ENCODE results near the gene ORC1. TPM values are rescaled to one million over a fixed set of nuclear protein-coding genes. Genes with fewer than 3 reads are reported as not detected.

ORC1 gene
- total and polyA plus RNA-seq, 4 donors = 0.31 to 16.6 (median 0.43) TPM

- no peak overlapping the region for H3K9ac ChIP-seq (ENCODE audit: low read depth in 1 of 2, low read length in 2 of 2)
- no peak overlapping the region for H3K27ac ChIP-seq (ENCODE audit: low read depth in 1 of 2, low read length in 2 of 2)
- peaks cover 0 to 26% (median 12%) of the 10 kb centered on the region in 4 donors for H3K4me1 ChIP-seq (ENCODE audit: control insufficient read depth in 4 of 4, insufficient read depth in 4 of 4, low read length in 3 of 4)
- H3K9me3 ChIP-seq (ENCODE audit: control insufficient read depth in 4 of 4, low read length in 3 of 4) = no peaks in the 10 kb centered on the region
- H3K4me3 ChIP-seq (ENCODE audit: low read depth in 1 of 3, low read length in 3 of 3) = no peak overlapping the region
- H3K27me3 ChIP-seq (ENCODE audit: control insufficient read depth in 4 of 4, insufficient read depth in 4 of 4, low read length in 3 of 4) = no peaks in the 10 kb centered on the region
- 87% methylated on average over 3 of the region's 3 CpGs for WGBS
- DNase-seq (ENCODE audit: low spot score) = no peak
- TF ChIP-seq RAD21 (IDR thresholded peaks at IDR 0.05) (no peak), HNF4A (conservative IDR thresholded peaks at IDR 0.05) (peak in 1 of 2 donors; percentile 14)
- H3K36me3 ChIP-seq (ENCODE audit: control insufficient read depth in 4 of 4, insufficient read depth in 3 of 4, low read depth in 1 of 4, low read length in 3 of 4) = peaks cover 0 to 2% (median 0%) of the 10 kb centered on the region in 4 donors
Measured at GRCh38 chr1:52343979-52344378, 60.2 kb downstream of the ORC1 start.

- no peak overlapping the region for H3K9ac ChIP-seq (ENCODE audit: low read depth in 1 of 2, low read length in 2 of 2)
- H3K27me3 ChIP-seq (ENCODE audit: control insufficient read depth in 4 of 4, insufficient read depth in 4 of 4, low read length in 3 of 4) = no peaks in the 10 kb centered on the region
- no peak for DNase-seq (ENCODE audit: low spot score)
- TF ChIP-seq FOXA1 (IDR thresholded peaks at IDR 0.05) = no peak
- no peak for TF ChIP-seq REST (IDR thresholded peaks at IDR 0.05)
- no peak for TF ChIP-seq RXRA (IDR thresholded peaks at IDR 0.05)
- no peaks in the 10 kb centered on the region for H3K9me3 ChIP-seq (ENCODE audit: control insufficient read depth in 4 of 4, low read length in 3 of 4)
- no peak overlapping the region for H3K27ac ChIP-seq (ENCODE audit: low read depth in 1 of 2, low read length in 2 of 2)
- 80% methylated on average over 7 of the region's 7 CpGs for WGBS
- H3K4me3 ChIP-seq (ENCODE audit: low read depth in 1 of 3, low read length in 3 of 3) = no peak overlapping the region
- peaks cover 0 to 21% (median 10%) of the 10 kb centered on the region in 4 donors for H3K4me1 ChIP-seq (ENCODE audit: control insufficient read depth in 4 of 4, insufficient read depth in 4 of 4, low read length in 3 of 4)
- H3K36me3 ChIP-seq (ENCODE audit: control insufficient read depth in 4 of 4, insufficient read depth in 3 of 4, low read depth in 1 of 4, low read length in 3 of 4) = peaks cover 0 to 3% (median under 1%) of the 10 kb centered on the region in 4 donors
Measured at GRCh38 chr1:52341655-52342260, 62.5 kb downstream of the ORC1 start.

GRCh38 chr1:52337439-52337838, 66.8 kb downstream of the ORC1 start:
- WGBS = 87% methylated on average over 2 of the region's 2 CpGs
- Histone ChIP-seq H3K27me3 (ENCODE audit: control insufficient read depth in 4 of 4, insufficient read depth in 4 of 4, low read length in 3 of 4) (no peaks in the 10 kb centered on the region), H3K4me1 (ENCODE audit: control insufficient read depth in 4 of 4, insufficient read depth in 4 of 4, low read length in 3 of 4) (no peaks in the 10 kb centered on the region), H3K36me3 (ENCODE audit: control insufficient read depth in 4 of 4, insufficient read depth in 3 of 4, low read depth in 1 of 4, low read length in 3 of 4) (peaks cover 2 to 8% (median 5%) of the 10 kb centered on the region in 4 donors), H3K27ac (ENCODE audit: low read depth in 1 of 2, low read length in 2 of 2) (no peak overlapping the region), H3K9ac (ENCODE audit: low read depth in 1 of 2, low read length in 2 of 2) (no peak overlapping the region), H3K9me3 (ENCODE audit: control insufficient read depth in 4 of 4, low read length in 3 of 4) (no peaks in the 10 kb centered on the region), H3K4me3 (ENCODE audit: low read depth in 1 of 3, low read length in 3 of 3) (no peak overlapping the region)
- TF ChIP-seq EGR1 (IDR thresholded peaks at IDR 0.05; ENCODE audit: low read depth in 2 of 2) (no peak), ZBTB33 (IDR thresholded peaks at IDR 0.05) (no peak), TAF1 (conservative IDR thresholded peaks at IDR 0.05) (no peak)
- no peak for DNase-seq (ENCODE audit: low spot score)

Measured in liver (tissue), 9 donors.